Activated T-helper 17 cell treated with anti-CD3 and anti-CD28 coated beads, Interleukin-2, amount 50 U/mL, for 72 hours (primary cell): ENCODE measurements around the gene ELANE. TPM values are rescaled to one million over a fixed set of nuclear protein-coding genes. Genes with fewer than 3 reads are reported as not detected.

Experiments
- total RNA-seq, 2 donors: library from RNA; stranded (reverse); gene quantifications; one replicate each; pipeline ENCODE4 v1.2.3, GENCODE V29; 2022

Gene ELANE
- total RNA-seq, 2 donors from 2014 or later: not detected

Other genes with a start within 250 kb of the ELANE start
- 10 to 100 TPM; 46.1 to 59.8 TPM for gene POLRMT, start 218.8 kb upstream of the ELANE start, total RNA-seq
- gene FGF22, start 212.4 kb upstream of the ELANE start, total RNA-seq: 1 to 10 TPM in 1 of 2 donors, not detected in 1; 1.7 TPM
- gene RNF126, start 189.1 kb upstream of the ELANE start, total RNA-seq: 100 to 1,000 TPM in 1 of 2 donors, 10 to 100 TPM in 1; 74.0 to 103 TPM
- 1 to 10 TPM; 7.0 to 9.1 TPM for gene FSTL3, start 175.9 kb upstream of the ELANE start, total RNA-seq
- gene PRSS57, start 156.9 kb upstream of the ELANE start, total RNA-seq: not detected
- gene PALM, start 143.4 kb upstream of the ELANE start, total RNA-seq: under 1 TPM in 1 of 2 donors, not detected in 1; 0.26 TPM
- gene MISP, start 101.2 kb upstream of the ELANE start, total RNA-seq: under 1 TPM; 0.45 to 0.50 TPM
- 100 to 1,000 TPM; 405 to 726 TPM for gene PTBP1, start 54.9 kb upstream of the ELANE start, total RNA-seq
- gene PLPPR3, start 30.3 kb upstream of the ELANE start, total RNA-seq: not detected
- under 1 TPM in 1 of 2 donors, not detected in 1; 0.19 TPM for gene AZU1, start 24.5 kb upstream of the ELANE start, total RNA-seq
- not detected for gene PRTN3, start 11.3 kb upstream of the ELANE start, total RNA-seq
- under 1 TPM; 0.40 to 0.89 TPM for gene CFD, start 7.4 kb downstream of the ELANE start, total RNA-seq
- 10 to 100 TPM; 60.4 to 64.1 TPM for gene MED16, start 40.9 kb downstream of the ELANE start, total RNA-seq
- gene RNU6-9, start 41.2 kb downstream of the ELANE start, total RNA-seq: not detected
- 10 to 100 TPM; 78.5 to 79.3 TPM for gene R3HDM4, start 60.9 kb downstream of the ELANE start, total RNA-seq
- gene KISS1R, start 65.0 kb downstream of the ELANE start, total RNA-seq: 10 to 100 TPM; 17.5 to 53.1 TPM
- 10 to 100 TPM; 50.3 to 79.3 TPM for gene ARID3A, start 73.7 kb downstream of the ELANE start, total RNA-seq
- gene WDR18, start 132.0 kb downstream of the ELANE start, total RNA-seq: 10 to 100 TPM; 43.2 to 94.2 TPM
- gene GRIN3B, start 148.1 kb downstream of the ELANE start, total RNA-seq: under 1 TPM in 1 of 2 donors, not detected in 1; 0.21 TPM
- 100 to 1,000 TPM; 101 to 120 TPM for gene TMEM259, start 168.8 kb downstream of the ELANE start, total RNA-seq
- not detected for gene RNU6-2, start 169.2 kb downstream of the ELANE start, total RNA-seq
- gene CNN2, start 174.3 kb downstream of the ELANE start, total RNA-seq: 100 to 1,000 TPM; 152 to 246 TPM
- 10 to 100 TPM; 21.8 to 31.2 TPM for gene ABCA7, start 187.8 kb downstream of the ELANE start, total RNA-seq
- gene ARHGAP45, start 214.9 kb downstream of the ELANE start, total RNA-seq: 100 to 1,000 TPM; 211 to 310 TPM
- gene POLR2E, start 243.1 kb downstream of the ELANE start, total RNA-seq: 100 to 1,000 TPM; 155 to 248 TPM